Neutrophil (primary cell): ENCODE results near the gene SAMSN1.

Source experiments
- H3K27ac ChIP-seq: fragments of 200-600 bp; sonication (generic); 2 replicates; pipeline ENCODE4 v1.5.1; 2016; ENCODE audit warnings: mild to moderate bottlenecking, moderate library complexity
- H3K27me3 ChIP-seq: fragments of 200-600 bp; sonication (generic); 2 replicates; pipeline ENCODE4 v1.6.0; 2016; ENCODE audit warnings: mild to moderate bottlenecking
- H3K36me3 ChIP-seq: fragments of 200-600 bp; sonication (generic); 2 replicates; pipeline ENCODE4 v1.5.1; 2017
- H3K4me1 ChIP-seq, 2 experiments: fragments of 200-600 bp in 1 of 2; sonication (generic) in 1 of 2; 1 replicate in 1 of 2; 2 replicates in 1 of 2; pipeline versions ENCODE4 v1.5.1 to v1.6.1; 2013 to 2016; ENCODE audit warnings: low read depth in 1 of 2, low read length in 1 of 2, mild to moderate bottlenecking in 1 of 2, moderate library complexity in 1 of 2; ENCODE audit not compliant: control insufficient read depth in 1 of 2, insufficient read depth in 1 of 2
- H3K4me3 ChIP-seq, 2 experiments: fragments of 200-600 bp in 1 of 2; sonication (generic) in 1 of 2; 1 replicate in 1 of 2; 2 replicates in 1 of 2; pipeline ENCODE4 v1.5.1; 2013 to 2016; ENCODE audit warnings: low read depth in 1 of 2, low read length in 1 of 2, mild to moderate bottlenecking in 1 of 2, moderate library complexity in 1 of 2
- H3K9me3 ChIP-seq: fragments of 200-600 bp; sonication (generic); 2 replicates; pipeline ENCODE4 v1.5.1; 2016
- TF ChIP-seq, protein P1 (sequence below): fragments of 200-600 bp; sonication (generic); IDR thresholded peaks from 2 replicates; pipeline ENCODE4 v1.5.1; 2016; ENCODE audit warnings: antibody characterized with exemption

SAMSN1 gene

DNA sequence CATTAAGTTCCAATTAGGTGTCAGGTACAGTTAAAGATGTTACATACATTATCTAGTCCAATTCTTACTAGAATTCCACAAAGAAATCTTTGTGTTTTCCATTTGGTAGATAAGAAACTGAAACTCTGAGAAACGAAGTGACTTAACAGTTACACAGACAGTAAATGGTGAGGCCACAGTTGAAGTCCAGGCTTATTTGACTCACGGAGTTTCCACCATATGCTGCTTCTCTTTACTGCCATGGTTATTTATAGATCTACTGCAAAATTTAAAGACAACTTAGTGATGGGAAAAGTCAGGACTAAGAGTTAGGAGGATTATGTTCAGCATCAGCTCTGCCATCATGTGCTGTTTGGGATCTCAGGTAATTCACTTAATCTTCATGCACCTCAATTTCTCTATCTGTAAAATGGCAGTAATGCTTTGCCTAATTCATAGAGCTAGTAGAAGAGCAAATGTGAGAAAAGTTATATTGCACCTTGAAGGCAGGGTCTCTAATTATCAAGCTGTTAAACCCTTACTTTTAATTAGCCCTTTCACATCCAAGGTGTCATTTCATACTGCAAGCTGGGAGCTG, 26.2 kb upstream of the SAMSN1 start:
- no peaks in the 10 kb centered on the region for H3K36me3 ChIP-seq
- no peak overlapping the region for H3K27ac ChIP-seq
- TF ChIP-seq, protein P1, sequence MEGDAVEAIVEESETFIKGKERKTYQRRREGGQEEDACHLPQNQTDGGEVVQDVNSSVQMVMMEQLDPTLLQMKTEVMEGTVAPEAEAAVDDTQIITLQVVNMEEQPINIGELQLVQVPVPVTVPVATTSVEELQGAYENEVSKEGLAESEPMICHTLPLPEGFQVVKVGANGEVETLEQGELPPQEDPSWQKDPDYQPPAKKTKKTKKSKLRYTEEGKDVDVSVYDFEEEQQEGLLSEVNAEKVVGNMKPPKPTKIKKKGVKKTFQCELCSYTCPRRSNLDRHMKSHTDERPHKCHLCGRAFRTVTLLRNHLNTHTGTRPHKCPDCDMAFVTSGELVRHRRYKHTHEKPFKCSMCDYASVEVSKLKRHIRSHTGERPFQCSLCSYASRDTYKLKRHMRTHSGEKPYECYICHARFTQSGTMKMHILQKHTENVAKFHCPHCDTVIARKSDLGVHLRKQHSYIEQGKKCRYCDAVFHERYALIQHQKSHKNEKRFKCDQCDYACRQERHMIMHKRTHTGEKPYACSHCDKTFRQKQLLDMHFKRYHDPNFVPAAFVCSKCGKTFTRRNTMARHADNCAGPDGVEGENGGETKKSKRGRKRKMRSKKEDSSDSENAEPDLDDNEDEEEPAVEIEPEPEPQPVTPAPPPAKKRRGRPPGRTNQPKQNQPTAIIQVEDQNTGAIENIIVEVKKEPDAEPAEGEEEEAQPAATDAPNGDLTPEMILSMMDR, result no peak
- H3K9me3 ChIP-seq, result no peaks in the 10 kb centered on the region
- peaks cover 46 to 51% of the 10 kb centered on the region in 2 experiments for H3K4me1 ChIP-seq
- H3K27me3 ChIP-seq, result no peaks in the 10 kb centered on the region
- no peak overlapping the region for H3K4me3 ChIP-seq

DNA sequence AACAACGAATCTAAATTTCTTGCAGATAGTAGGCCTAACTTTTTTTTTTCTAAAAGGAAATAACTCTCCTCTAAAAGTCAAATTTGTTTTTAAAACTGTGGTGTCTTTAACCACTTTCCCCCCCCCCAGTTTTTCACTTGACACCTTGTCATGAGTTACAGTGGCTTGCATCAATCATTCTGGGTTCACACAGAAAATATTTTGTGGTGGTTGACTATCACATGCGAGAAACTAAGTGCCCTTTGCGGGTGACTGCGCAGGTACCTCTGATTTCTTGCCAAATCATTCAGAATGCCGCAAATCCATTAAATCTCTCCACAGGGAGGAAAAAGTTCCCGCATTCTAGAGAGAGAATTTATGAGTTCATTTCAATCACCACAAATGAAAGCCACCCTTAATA, 23.8 kb upstream of the SAMSN1 start:
- TF ChIP-seq, protein P1, result no peak
- Histone ChIP-seq H3K4me3 (no peak overlapping the region), H3K27me3 (no peaks in the 10 kb centered on the region), H3K9me3 (no peaks in the 10 kb centered on the region), H3K27ac (peak overlapping the region; percentile 81), H3K36me3 (no peaks in the 10 kb centered on the region), H3K4me1 (peaks cover 54 to 58% of the 10 kb centered on the region in 2 experiments)

DNA sequence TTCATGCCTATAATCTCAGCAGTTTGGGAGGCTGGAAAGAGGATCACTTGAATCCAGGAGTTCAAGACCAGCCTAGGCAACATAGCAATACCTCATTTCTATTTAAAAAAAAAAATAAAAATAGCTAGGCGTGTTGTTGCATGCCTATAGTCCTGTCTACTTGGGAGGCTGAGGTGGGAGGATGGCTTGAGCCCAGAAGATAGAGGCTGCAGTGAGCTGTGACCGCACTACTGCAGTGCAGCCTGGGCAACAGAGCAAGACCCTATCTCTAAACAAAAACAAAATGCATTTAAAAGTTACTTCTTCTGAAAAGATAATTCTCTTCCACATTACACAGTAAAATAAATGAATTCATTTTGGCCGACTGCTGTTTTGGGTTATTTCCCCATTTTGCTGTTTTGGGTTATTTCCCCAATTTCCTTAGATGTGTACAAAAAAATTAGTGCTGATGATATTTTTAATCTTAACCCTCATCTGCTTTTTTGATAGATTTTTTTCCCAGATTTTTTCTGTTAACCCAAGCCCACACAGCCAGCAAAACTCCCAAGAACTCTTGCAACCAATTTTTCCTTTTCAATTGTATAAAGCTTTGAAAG, 23.0 kb upstream of the SAMSN1 start:
- no peaks in the 10 kb centered on the region for H3K27me3 ChIP-seq
- H3K9me3 ChIP-seq, result no peaks in the 10 kb centered on the region
- H3K27ac ChIP-seq, result peak overlapping the region; percentile 81
- H3K36me3 ChIP-seq, result no peaks in the 10 kb centered on the region
- peak overlapping the region in 1 of 2 experiments; percentile 13 for H3K4me3 ChIP-seq
- TF ChIP-seq, protein P1, result no peak
- peaks cover 54 to 58% of the 10 kb centered on the region in 2 experiments for H3K4me1 ChIP-seq

DNA sequence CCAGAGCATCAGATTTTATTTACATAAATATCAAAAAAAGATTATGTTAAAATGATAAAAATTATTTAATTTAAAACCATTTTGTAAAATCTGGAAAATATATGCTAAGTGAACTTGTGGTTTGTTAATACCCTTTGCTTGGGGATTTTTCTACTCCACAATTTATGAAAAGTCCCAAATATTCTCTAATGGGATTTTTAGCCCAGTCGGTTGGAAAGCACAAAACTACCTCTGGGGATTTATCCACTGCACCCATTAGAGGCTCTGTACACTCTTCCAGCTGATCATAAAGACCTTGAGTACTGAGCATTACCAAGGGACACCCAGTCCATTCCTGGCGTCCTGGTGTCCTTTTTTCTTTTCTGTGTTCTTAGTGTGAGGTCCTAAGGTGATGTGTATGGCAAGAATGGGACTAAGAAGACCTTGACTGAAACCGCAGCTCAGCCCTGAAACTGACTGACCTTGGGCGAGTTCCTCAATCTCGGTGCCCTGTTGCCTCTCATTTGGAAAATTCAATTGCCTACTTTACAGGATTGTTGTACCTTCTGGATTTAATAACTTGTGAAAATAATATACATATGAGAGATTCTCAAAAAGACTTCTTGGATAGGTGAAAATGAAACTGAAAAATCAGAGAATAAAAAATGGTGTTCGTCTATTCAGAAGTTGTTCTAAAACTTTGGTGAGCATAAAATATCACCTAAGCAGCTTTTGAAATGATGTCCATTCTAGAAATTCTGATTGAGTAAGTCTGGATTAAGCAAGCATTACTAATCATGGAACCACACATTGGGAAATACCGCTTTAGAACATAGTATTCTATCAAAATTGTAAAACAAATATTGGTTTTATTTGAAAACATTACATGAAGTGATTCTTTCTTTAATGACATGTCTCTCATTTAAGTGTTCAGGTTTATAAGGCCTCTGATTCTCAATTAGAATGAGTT, 21.5 kb upstream of the SAMSN1 start:
- Histone ChIP-seq H3K27me3 (no peaks in the 10 kb centered on the region), H3K27ac (peak overlapping the region; percentile 81), H3K4me1 (peaks cover 54 to 58% of the 10 kb centered on the region in 2 experiments), H3K36me3 (no peaks in the 10 kb centered on the region), H3K4me3 (peak overlapping the region; percentile 2 to 27), H3K9me3 (no peaks in the 10 kb centered on the region)
- TF ChIP-seq, protein P1, result no peak

DNA sequence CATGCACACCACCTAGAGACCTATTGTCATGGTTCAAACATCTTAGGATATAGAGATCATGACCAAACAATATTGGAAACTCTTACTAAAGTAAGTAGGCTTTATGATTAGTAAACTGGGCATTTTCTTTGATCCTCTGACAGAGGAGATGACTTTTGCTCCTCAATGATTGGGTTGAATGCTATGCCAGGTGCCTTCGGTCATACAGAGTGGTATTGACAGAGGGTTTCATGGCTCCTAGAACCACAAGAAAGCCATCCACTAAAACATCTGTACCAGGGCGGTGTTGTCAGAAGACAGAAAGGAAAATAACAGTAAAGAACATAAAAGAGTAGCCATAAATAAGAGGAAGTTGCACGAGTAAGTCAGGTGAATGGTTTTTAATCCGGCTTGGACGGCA, 20.8 kb upstream of the SAMSN1 start:
- no peaks in the 10 kb centered on the region for H3K27me3 ChIP-seq
- peak overlapping the region; percentile 81 for H3K27ac ChIP-seq
- no peak overlapping the region for H3K4me3 ChIP-seq
- H3K36me3 ChIP-seq, result no peaks in the 10 kb centered on the region
- H3K9me3 ChIP-seq, result no peaks in the 10 kb centered on the region
- TF ChIP-seq, protein P1, result no peak
- H3K4me1 ChIP-seq, result peaks cover 54% of the 10 kb centered on the region in 2 experiments
